RWPE1 (cell line): Measurements from ENCODE around the gene LHFPL4.
"Not testable (repeated sequence)": the region's sequence is repeated elsewhere in the genome, so short reads cannot be mapped to it uniquely, and the experiment has no call there.

Source experiments
- CTCF ChIA-PET: fragments of 350-600 bp; sonication (Branson Sonifier 250); formaldehyde crosslinking; extraction: SDS; loops from one replicate; lab custom pipeline; 2021; lab: Yijun Ruan, JAX
- POLR2A ChIA-PET: fragments of 400-600 bp; formaldehyde crosslinking; extraction: SDS; loops from one replicate; lab custom pipeline; 2020; ENCODE audit warnings: antibody characterized with exemption; ENCODE audit not compliant: low non-redundant PET; lab: Yijun Ruan, JAX
- DNase-seq: peaks from one replicate; pipeline ENCODE4 v3.0.0; 2012; ENCODE audit warnings: low spot score
- H3K27ac ChIP-seq: fragments of 450-650 bp; 2 replicates; pipeline ENCODE4 v1.5.1; 2017
- TF ChIP-seq, protein P1 (sequence below): fragments of 450-650 bp; conservative IDR thresholded peaks from 2 replicates; pipeline ENCODE4 v1.5.1; 2017; ENCODE audit warnings: low read depth, mild to moderate bottlenecking

Gene LHFPL4

DNA sequence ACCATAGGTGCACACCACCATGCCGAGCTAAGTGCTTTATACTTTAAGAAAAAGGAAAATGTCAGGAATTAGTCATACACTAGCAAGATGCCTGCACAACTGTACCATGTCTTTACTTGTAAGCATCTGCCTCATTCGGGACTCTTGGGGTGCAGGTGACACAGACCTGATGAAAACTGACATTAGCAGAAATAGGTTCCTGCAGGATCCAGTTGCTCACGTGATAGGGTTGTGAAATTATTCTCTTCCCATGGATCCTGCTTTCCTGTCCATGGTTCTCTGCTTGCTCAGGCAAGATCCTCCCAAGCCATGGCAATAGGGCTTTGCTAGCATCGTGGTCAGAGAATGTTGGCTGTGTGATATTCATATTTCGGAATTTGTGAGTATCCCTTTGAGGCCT is 10.2 kb upstream of the LHFPL4 start:
- POLR2A ChIA-PET: no interaction called here
- DNase-seq: no peak
- CTCF ChIA-PET: no interaction called here
- TF ChIP-seq, protein P1, sequence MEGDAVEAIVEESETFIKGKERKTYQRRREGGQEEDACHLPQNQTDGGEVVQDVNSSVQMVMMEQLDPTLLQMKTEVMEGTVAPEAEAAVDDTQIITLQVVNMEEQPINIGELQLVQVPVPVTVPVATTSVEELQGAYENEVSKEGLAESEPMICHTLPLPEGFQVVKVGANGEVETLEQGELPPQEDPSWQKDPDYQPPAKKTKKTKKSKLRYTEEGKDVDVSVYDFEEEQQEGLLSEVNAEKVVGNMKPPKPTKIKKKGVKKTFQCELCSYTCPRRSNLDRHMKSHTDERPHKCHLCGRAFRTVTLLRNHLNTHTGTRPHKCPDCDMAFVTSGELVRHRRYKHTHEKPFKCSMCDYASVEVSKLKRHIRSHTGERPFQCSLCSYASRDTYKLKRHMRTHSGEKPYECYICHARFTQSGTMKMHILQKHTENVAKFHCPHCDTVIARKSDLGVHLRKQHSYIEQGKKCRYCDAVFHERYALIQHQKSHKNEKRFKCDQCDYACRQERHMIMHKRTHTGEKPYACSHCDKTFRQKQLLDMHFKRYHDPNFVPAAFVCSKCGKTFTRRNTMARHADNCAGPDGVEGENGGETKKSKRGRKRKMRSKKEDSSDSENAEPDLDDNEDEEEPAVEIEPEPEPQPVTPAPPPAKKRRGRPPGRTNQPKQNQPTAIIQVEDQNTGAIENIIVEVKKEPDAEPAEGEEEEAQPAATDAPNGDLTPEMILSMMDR: no peak
- no peak overlapping the region for H3K27ac ChIP-seq

DNA sequence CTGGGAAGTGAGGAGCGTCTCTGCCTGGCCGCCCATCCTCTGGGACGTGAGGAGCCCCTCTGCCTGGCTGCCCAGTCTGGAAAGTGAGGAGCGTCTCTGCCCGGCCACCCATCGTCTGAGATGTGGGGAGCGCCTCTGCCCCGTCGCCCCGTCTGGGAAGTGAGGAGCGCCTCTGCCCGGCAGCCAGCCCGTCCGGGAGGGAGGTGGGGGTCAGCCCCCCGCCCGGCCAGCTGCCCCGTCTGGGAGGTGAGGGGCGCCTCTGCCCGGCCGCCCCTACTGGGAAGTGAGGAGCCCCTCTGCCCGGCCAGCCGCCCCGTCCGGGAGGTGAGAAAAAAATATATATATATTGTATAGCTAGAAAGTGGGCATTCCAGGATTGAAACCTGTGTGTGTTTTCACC is 6.4 kb upstream of the LHFPL4 start:
- POLR2A ChIA-PET, DNase-seq, CTCF ChIA-PET, H3K27ac ChIP-seq: not testable (repeated sequence)

DNA sequence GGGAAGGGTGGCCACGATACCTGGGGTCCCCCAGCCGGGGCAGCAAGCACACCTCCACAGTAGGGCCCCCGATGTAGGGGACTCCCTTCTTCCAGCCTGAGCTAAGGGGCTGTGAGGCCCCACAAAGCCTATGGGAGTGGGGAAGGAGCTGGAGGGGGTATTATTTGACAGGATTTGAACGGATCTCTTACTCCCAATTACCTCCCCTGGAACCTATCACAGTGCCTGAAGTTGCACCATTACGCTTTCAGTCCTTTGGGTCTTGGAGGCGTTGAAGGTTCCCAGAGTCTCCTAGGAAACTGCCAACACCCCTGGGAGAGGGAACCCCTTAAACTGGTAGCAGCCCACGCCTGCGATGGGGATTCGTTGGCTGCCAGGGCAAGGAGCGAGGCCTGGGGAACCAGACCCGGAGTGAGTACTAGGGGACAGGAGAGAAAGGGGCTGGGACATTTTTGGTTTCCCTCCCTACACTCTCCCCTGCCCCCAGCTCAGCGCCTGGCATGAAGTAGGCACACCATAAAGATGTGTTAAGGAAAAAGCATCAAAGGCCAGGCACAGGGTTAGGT is 409 bp upstream of the LHFPL4 start:
- ChIA-PET POLR2A (no interaction called here), CTCF (interaction anchor here (0.6 kb wide), 1 partner anchor 68 kb away, joined by 3 read pairs; no protein-coding TSS in a partner anchor)
- H3K27ac ChIP-seq: no peak overlapping the region
- DNase-seq: no peak
- TF ChIP-seq, protein P1: no peak

- TF ChIP-seq, protein P1: no peak
- CTCF ChIA-PET: no interaction called here
- no peak overlapping the region for H3K27ac ChIP-seq
- POLR2A ChIA-PET: no interaction called here
- peak; percentile 41 for DNase-seq
These were observed 1.2 kb downstream of the LHFPL4 start for GRCh38 chr3:9552252-9552999.

DNA sequence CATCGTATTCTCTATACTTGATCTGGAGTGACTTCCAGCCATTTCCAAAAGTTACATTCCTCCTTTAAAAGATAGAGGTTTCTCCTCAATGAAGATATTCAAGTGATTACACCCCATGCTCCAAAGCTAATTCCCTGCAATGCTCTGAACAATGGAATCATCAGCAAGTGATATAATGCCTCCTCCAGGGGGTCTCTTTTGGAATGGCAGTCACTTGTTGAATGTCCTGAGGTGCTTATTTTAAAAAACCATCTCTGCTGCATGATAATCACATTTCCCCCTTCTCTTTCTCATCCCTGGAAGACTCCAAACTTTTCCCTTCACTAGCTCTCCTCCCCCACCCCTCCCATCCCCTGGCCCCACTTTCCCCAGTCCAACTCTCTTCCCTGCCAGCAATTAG is 2.6 kb downstream of the LHFPL4 start:
- no peak overlapping the region for H3K27ac ChIP-seq
- no peak for DNase-seq
- ChIA-PET CTCF (no interaction called here), POLR2A (no interaction called here)
- TF ChIP-seq, protein P1: no peak

GRCh38 chr3:9549600-9549999 is 4.0 kb downstream of the LHFPL4 start:
- H3K27ac ChIP-seq: no peak overlapping the region
- CTCF ChIA-PET: no interaction called here
- TF ChIP-seq, protein P1: no peak
- DNase-seq: no peak
- POLR2A ChIA-PET: no interaction called here

GRCh38 chr3:9548991-9549390 is 4.6 kb downstream of the LHFPL4 start:
- POLR2A ChIA-PET: no interaction called here
- no peak for DNase-seq
- TF ChIP-seq, protein P1: no peak
- CTCF ChIA-PET: no interaction called here
- no peak overlapping the region for H3K27ac ChIP-seq
